K562 (cell line): Measurements from ENCODE around the gene PLCB3. TPM values are rescaled to one million over a fixed set of nuclear protein-coding genes. Genes with fewer than 3 reads are reported as not detected.
A peak's percentile ranks its signal among the peaks of the same experiment; 100 is the strongest.

Experiments
- ARHGAP35 ChIP-seq: fragments of 450-650 bp; IDR thresholded peaks from 2 replicates; pipeline ENCODE4 v1.6.1; 2018; ENCODE audit not compliant: partially characterized antibody
- BRD9 ChIP-seq: fragments of 450-650 bp; IDR thresholded peaks from 2 replicates; pipeline ENCODE4 v1.6.1; 2018; ENCODE audit warnings: low read depth; ENCODE audit not compliant: partially characterized antibody
- CGGBP1 ChIP-seq: fragments of 250-450 bp; sonication (Bioruptor Pico); IDR thresholded peaks from 2 replicates; pipeline ENCODE4 v1.9.0; 2021; ENCODE audit warnings: mild to moderate bottlenecking
- CREB5 ChIP-seq: fragments of 250-450 bp; sonication (Bioruptor Pico); IDR thresholded peaks from 2 replicates; pipeline ENCODE4 v1.5.0; 2020; ENCODE audit warnings: mild to moderate bottlenecking
- CTCFL ChIP-seq: IDR thresholded peaks from 2 replicates; pipeline ENCODE4 v1.6.1; 2011; ENCODE audit warnings: borderline replicate concordance, low read depth, mild to moderate bottlenecking, moderate library complexity, low read length; ENCODE audit not compliant: insufficient read depth, poor library complexity, severe bottlenecking
- CUX1 ChIP-seq: fragments of 200-800 bp; sonication (Bioruptor generic); IDR thresholded peaks from 2 replicates; pipeline ENCODE4 v1.6.1; 2016; ENCODE audit warnings: missing genetic modification characterization, missing compliant biosample characterization
- HCFC1 ChIP-seq: IDR thresholded peaks from 2 replicates; pipeline ENCODE4 v1.6.1; 2012; ENCODE audit warnings: low read depth, low read length, improper control_type of control experiment
- MTF1 ChIP-seq: fragments of 250-450 bp; sonication (Bioruptor Pico); IDR thresholded peaks from 2 replicates; pipeline ENCODE4 v1.9.0; 2021; ENCODE audit warnings: moderate library complexity, mild to moderate bottlenecking, inconsistent platforms, borderline replicate concordance
- NFATC3 ChIP-seq: fragments of 450-650 bp; IDR thresholded peaks from 2 replicates; pipeline ENCODE4 v1.6.1; 2017; ENCODE audit warnings: mild to moderate bottlenecking
- NFE2L1 ChIP-seq: fragments of 450-650 bp; IDR thresholded peaks from 2 replicates; pipeline ENCODE4 v1.6.1; 2016; ENCODE audit warnings: missing genetic modification characterization, low read depth, mild to moderate bottlenecking, missing compliant biosample characterization, moderate library complexity, borderline replicate concordance
- RBM25 ChIP-seq: fragments of 200-400 bp; formaldehyde crosslinking; IDR thresholded peaks from 2 replicates; pipeline ENCODE4 v1.6.1; 2018; ENCODE audit warnings: low read length, low read depth, moderate library complexity; ENCODE audit not compliant: severe bottlenecking
- RBM39 ChIP-seq: fragments of 200-400 bp; formaldehyde crosslinking; optimal IDR thresholded peaks from 2 replicates; pipeline ENCODE3; 2018; ENCODE audit warnings: low read depth, low read length
- TCFL5 ChIP-seq: fragments of 250-450 bp; sonication (Bioruptor Pico); conservative IDR thresholded peaks from 2 replicates; pipeline ENCODE4 v1.6.1; 2021; ENCODE audit warnings: mild to moderate bottlenecking, moderate library complexity, matching md5 sums
- U2AF2 ChIP-seq: fragments of 200-400 bp; formaldehyde crosslinking; optimal IDR thresholded peaks from 2 replicates; pipeline ENCODE3; 2017; ENCODE audit warnings: low read depth, mild to moderate bottlenecking, low read length
- ZBTB5 ChIP-seq: fragments of 450-650 bp; IDR thresholded peaks from 2 replicates; pipeline ENCODE4 v1.6.1; 2017; ENCODE audit warnings: antibody characterized with exemption
- ZC3H8 ChIP-seq: fragments of 450-650 bp; IDR thresholded peaks from 2 replicates; pipeline ENCODE4 v1.6.1; 2017
- ZNF184 ChIP-seq: sonication (generic); formaldehyde crosslinking; IDR thresholded peaks from 2 replicates; pipeline ENCODE4 v1.5.0; 2020; ENCODE audit warnings: missing genetic modification reagents
- polyA plus RNA-seq, 8 experiments: library from polyadenylated mRNA; depleted of rRNA in 4 of 8; stranded (reverse) in 5 of 8; unstranded in 3 of 8; fragments of >200 nt; fragmentation: Nextera tagmentation in 2 of 8; fragmentation: Illumina TruSeq in 1 of 8; extraction: Ambion mirVana in 2 of 8; extraction: Trizol in 1 of 8; gene quantifications; 2 replicates each; pipeline versions ENCODE4 v1.2.1 to v1.2.3, GENCODE V29; 2011 to 2014; ENCODE audit warnings: inconsistent platforms in 1 of 8, missing spikeins in 1 of 8
- total RNA-seq, 7 experiments: library from RNA; depleted of rRNA in 6 of 7; stranded (reverse); fragments of >200 nt in 6 of 7; fragmentation: Illumina TruSeq in 2 of 7; extraction: Trizol in 2 of 7; gene quantifications; 2 replicates each; pipeline versions ENCODE4 v1.2.1 to v1.2.3, GENCODE V29; 2011 to 2021; ENCODE audit warnings: low replicate concordance in 1 of 7

Gene PLCB3
- total and polyA plus RNA-seq, 9 of the 15 experiments (the other 6 are each of a cell fraction or from before 2014, with no cell fraction given): 0.31 to 44.8 (median 14.6) TPM

GRCh38 chr11:64269540-64270220 lies 18.4 kb downstream of the PLCB3 start (continued):
- no peak for TF ChIP-seq ZBTB5
- TF ChIP-seq MTF1 (CRISPR knock-in tag): no peak
- TF ChIP-seq CTCFL: no peak
- no peak for TF ChIP-seq RBM25
- peak; percentile 94 for TF ChIP-seq HCFC1
- no peak for TF ChIP-seq U2AF2
- TF ChIP-seq CREB5 (CRISPR knock-in tag): 0 out of 2 replicates have a peak, but pooled peaks have one; percentile 55
- TF ChIP-seq RBM39: no peak
- TF ChIP-seq TCFL5 (CRISPR knock-in tag): no peak
- no peak for TF ChIP-seq NFATC3
- TF ChIP-seq CUX1 (CRISPR knock-in tag): no peak
- TF ChIP-seq NFE2L1 (tag): no peak
- TF ChIP-seq BRD9: no peak
- no peak for TF ChIP-seq ZC3H8
- TF ChIP-seq ARHGAP35: no peak
- 0 out of 2 replicates have a peak, but pooled peaks have one; percentile 67 for TF ChIP-seq CGGBP1 (CRISPR knock-in tag)
- TF ChIP-seq ZNF184 (CRISPR knock-in tag): no peak
